HG02623 (cell line): Measurements from ENCODE around the gene SLC35F3.
"Not testable (repeated sequence)": the region's sequence is repeated elsewhere in the genome, so short reads cannot be mapped to it uniquely, and the experiment has no call there.

Experiments
- ATAC-seq: cut with Tn5 transposase; IDR thresholded peaks from one replicate; pipeline ENCODE4 v1.9.1; 2021; ENCODE audit warnings: moderate library complexity; ENCODE audit not compliant: unreplicated experiment

SLC35F3 gene

DNA sequence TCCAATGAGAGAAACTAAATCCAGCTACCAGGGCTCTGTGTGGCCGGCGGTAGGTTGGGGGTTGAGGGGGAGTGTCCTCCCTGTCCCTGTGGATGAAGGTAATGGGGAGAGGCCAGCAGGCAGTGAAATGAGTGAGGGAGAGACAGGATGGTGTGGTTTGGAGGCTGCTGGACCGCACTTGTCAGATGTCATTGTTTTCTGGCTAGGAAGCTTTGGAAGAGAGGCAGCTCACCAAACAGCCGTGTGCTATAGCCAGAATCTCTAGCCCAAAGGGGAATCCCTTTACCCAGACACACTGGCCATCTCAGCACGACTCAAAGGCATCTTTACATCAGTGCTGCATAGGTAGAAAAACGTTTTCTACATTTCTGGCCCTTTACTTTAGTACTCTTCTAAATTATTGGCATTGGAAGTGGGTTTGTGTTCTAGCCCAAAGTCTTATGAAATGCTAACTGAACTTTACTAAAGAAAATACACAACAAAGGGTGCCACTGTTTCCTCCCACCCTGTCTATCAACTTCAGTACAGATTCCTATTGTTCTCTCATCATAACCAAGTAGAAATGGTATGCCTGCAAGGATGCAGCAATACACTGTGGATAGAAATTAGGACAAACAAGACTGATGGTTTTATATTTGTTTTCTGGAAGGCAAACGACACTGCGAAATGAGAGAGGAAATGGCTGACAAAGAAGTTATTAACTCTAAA lies 372.8 kb downstream of the SLC35F3 start:
- no peak for ATAC-seq

DNA sequence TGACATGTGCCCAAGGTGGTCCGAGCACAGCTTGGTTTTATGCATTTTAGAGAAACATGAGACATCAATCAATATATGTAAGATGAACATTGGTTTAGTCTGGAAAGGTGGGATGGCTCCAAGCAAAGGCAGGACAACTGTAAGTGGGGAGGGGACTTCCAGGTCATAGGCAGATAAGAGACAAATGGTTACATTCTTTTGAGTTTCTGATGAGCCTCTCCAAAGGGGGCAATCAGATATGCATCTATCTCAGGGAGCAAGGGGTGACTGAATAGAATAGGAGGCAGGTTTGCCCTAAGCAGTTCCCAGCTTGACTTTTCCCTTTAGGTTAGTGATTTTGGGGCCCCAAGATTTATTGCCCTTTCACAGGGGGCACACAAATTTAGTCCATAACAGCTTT lies 374.5 kb downstream of the SLC35F3 start:
- ATAC-seq, result no peak

DNA sequence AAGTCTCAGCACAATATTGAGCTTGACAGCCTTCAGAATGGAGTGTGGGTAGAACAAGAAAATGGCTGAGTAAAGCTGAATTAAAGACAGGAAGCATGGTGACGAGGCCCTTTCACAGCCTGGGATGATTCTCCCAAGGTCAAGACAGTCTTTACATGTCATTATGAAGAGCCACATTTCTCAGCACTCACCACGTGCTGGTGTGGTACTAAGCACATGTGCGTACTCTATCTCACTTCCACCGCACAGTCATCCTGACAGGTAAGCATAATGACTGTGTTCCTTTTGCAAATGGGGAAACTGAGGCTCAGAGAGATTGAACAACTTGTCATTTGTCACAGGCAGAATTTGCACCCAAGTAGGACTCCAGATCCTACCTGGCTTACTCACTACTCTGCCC lies 376.0 kb downstream of the SLC35F3 start:
- ATAC-seq, result no peak

DNA sequence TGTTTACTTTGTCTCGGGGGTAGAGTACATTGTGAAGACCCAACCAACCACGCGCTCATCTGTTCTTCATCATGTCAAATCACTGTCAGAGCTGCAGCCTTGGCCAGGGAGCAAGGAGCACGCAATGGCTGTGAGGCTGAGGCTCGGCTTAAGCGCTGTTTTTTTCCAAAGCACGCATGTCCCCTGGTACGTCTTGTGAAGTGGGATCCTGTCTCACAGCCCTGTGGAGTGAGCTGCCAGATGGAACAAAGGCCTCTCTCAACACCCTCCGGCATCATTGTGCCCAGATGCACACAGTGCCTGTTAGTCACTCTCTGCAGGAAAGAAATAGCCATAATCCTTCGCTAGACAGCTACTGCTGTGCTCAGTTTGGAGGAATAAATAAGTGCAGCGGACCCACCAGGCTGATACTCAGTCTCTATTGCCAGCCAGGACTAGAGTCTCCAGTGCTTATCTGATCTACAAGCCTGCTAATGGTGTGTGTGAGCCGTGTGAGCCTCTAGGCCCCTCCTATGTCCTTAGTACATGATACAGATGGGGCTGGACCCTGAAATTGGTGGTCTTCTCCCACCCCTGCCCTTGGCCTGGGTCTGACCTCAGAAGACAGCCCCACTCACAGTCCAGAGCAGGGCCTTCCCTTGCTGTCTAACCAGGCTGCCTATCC lies 377.5 kb downstream of the SLC35F3 start:
- ATAC-seq, result no peak

DNA sequence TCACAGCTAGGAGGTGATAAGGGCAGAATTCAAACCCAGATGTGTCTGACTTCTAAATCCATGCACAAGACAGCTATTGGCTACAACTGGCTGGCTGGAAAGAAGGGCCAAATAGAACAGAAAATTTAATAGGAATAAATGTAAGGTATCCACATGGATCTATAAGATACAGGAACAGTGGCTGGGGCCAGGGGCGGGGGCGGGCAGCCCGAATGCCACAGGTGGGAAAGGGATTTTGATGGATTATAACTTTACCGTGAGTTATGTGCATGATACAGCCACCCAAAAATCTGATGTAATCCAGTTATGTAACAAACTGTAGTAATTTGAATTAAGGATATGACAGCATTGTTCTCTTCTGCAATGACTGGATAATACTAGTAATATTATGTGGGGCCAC lies 381.7 kb downstream of the SLC35F3 start:
- ATAC-seq, result no peak

DNA sequence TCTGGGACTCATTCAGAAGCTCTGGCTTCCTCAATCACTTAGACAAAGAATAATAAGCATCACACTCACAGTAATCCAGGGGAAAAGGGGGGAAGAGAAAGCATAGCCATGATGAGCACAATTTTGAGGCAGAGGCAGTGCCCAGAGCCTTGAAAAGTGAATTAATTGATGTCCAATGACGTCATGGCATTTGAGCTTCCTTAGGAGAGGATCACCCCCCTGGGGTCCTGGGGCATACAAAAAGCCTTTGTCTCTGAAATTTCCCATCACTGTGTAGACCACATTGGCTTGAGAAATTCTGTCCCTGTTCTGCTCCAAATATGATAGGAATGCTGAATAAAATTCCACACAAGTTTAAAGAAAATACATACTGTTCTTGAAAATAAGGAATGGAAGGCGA lies 384.5 kb downstream of the SLC35F3 start:
- no peak for ATAC-seq

- no peak for ATAC-seq
Observed at GRCh38 chr1:234289538-234290305, 385.2 kb downstream of the SLC35F3 start.

DNA sequence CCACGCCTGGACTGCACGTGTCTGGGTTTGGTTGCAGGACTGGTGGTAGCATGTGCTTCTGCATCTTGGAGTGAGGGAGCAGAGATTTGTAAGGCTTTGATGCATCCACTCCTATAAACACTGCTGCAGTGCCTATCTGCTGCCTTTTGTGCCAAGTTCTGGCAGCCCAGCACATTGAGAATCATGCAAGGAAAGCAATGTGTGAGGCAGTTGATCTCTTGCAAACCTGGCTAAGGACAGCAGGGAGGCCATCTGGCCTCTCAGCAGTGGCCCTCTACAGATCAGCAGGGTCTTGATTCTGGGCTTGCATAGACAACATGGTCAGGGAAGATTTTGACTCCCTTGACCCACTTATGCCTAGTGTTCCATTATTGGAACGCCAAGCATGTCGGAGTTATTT lies 387.5 kb downstream of the SLC35F3 start:
- no peak for ATAC-seq

DNA sequence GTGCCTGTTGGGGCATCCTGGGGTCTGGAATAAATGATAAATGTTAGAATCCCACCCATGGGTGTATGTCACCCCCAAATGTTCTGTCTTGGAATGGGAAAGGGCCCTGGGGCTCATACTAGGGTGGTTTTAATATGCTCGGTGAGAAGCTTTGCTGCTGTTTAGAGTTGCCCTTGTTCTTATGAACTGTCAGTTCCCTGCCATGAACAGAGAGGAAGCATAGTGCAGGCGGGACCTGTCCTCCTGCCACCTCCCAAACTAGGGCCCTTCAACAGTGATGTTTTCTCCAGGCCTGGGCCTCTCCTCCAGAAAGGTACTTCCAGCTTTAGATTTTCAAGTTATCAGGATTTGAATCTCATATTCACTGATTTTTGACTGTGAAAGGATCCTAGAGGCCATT lies 388.1 kb downstream of the SLC35F3 start:
- no peak for ATAC-seq

GRCh38 chr1:234294109-234294817 lies 389.8 kb downstream of the SLC35F3 start:
- ATAC-seq, result no peak

DNA sequence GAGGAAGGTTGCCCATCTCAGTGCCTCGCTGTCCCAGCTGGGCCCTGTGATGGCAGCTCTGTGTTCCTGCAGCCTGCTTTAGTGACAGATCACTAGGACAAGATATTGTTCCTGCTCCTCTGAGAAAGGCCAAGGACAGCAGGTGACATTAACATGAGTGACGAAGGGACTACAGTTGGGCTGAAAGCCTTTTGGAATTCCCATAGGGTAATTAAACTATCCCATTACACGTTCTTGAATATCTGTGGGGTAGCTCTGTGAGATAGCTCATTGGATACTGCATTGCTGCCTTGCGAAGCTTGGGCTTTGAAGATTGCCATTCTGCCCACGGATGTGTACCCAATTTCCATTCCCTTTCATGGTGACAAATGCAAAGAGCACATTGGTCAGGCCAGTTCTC lies 390.6 kb downstream of the SLC35F3 start:
- ATAC-seq, result no peak

- no peak for ATAC-seq
Observed at GRCh38 chr1:234295626-234296025, 391.1 kb downstream of the SLC35F3 start.

GRCh38 chr1:234296496-234296895 lies 392.0 kb downstream of the SLC35F3 start:
- no peak for ATAC-seq

DNA sequence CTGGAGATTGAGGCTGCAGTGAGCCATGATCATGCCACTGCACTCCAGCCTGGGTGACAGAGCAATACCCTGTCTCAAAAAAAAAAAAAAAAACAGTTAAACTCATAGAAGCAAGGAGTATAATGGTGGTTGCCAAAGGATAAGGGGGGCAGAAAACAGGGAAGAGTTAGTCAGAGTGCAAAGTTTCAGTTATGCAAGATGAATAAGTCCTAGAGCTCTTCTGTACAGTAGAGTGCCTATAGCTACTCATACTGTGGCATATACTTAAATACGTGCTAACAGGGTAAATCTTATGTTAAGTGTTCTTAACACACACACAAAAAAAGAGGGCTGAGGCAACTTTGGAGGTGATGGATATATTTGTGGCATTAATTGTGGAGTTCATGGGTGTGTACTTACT lies 393.2 kb downstream of the SLC35F3 start:
- ATAC-seq, result no peak

DNA sequence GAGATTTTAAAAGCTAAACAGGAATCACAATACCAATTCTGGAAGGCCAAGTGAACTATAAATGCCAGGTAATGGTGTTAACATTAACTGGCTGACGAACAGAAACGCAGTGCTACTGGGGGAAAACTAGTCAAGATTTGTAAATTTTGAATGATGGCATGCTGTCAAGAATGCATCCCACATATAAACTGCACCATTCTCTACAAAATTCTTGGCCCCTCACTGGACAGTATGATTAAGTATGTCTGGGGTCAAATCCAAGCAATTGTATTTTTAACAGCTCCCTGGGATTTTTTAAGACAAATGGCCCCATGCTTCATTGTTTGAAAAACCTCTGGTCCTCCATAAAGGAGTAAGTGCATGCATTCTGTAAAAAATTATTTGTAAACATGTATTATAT lies 395.6 kb downstream of the SLC35F3 start:
- ATAC-seq, result no peak

- ATAC-seq, result not testable (repeated sequence)
Observed at GRCh38 chr1:234301663-234302062, 397.2 kb downstream of the SLC35F3 start.

- no peak for ATAC-seq
Observed at GRCh38 chr1:234302354-234302962, 398.0 kb downstream of the SLC35F3 start.

DNA sequence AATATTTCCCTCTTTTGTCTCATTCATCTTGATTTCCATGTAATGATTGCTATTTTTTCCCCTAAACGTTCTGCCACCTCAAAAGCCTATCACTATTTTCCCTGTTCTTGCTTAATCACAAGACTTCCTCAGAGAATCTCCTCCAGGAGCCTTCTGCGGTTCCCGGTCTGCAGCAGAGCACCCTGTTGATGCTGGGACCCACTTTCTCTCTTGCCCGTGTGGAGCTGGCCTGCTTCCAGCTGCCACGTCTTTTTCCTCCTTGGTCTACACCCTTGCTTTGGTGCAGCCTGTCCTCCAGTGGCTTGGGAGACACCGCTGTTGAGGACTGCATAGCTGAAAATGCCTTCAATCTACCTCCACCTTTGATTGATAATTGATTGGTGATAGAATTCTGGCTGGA lies 398.8 kb downstream of the SLC35F3 start:
- no peak for ATAC-seq

DNA sequence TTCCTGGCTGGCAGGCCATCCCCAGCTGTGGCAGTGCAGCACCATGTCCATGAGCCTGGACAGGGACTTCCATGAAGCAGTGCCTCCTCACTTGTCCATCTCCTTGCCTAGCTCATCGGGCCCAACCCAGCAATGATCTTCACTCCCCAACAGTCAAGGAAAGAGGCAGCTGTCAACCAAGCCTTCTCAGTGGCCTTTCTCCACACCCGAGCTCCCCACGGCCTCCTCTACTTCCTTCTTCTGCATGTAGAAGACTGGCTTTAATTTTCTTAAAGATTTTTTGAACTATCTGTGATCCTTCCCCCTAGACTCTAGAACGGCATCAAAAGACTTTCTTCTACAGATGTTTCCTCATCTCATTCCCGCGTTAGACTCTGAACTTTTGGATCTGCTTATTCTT lies 403.2 kb downstream of the SLC35F3 start:
- no peak for ATAC-seq

- ATAC-seq, result no peak
Observed at GRCh38 chr1:234309243-234309597, 404.7 kb downstream of the SLC35F3 start.
